GM19467 (cell line): ENCODE results near the gene SPARC.
A peak's percentile ranks its signal among the peaks of the same experiment; 100 is the strongest.
"Not testable (repeated sequence)": the region's sequence is repeated elsewhere in the genome, so short reads cannot be mapped to it uniquely, and the experiment has no call there.

Experiments used
- ATAC-seq: cut with Tn5 transposase; IDR thresholded peaks from one replicate; pipeline ENCODE4 v1.9.1; 2021; ENCODE audit warnings: mild to moderate bottlenecking, moderate library complexity; ENCODE audit not compliant: unreplicated experiment

Gene SPARC

DNA sequence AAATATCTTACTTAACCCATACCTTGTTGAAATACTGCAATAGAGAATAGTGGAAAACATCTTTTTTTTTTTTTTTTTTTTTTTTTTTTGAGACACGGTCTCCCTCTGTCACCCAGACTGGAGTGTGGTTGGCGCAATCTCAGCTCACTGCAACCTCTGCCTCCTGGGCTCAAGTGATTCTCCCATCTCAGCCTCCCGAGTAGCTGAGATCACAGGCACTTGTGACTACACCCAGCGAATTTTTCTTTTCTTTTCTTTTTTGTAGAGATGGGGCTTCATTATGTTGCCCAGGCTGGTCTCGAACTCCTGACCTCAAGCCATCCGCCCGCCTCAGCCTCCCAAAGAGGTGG lies 6.6 kb downstream of the SPARC start:
- not testable (repeated sequence) for ATAC-seq

DNA sequence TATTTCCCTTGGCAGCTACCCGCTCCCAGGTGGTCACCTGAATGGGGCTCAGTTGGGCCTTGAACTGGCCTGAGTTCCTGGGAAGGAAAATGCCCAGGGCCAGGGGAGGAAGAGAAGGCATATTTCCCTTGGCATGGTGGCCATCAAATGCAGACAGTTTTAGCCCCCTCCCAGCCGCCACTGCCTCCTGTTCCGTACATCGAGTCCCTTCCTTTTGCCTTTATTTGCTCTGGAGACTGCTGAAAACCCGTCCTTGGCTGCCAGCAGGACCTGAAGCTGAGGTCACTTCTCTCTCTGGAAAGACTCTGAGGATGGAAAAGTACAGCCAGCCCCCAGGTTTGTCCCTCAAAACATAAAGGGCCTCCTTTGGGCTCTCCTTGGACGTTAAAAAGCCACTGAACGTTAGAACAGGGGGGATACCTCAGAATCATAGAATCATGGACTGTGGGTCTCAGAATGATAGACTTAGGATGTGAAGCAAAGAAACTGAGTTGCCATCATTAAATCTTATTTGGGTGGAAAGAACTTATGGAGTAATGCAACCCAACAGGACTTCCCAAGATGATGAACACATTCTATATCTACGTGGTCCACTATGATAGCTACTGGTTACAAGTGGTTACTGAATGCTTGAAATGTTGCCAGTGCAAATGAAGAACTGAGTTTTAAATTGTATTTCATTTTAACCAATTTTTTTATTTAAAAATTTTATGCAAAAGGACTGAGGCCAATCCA lies 7.1 kb downstream of the SPARC start:
- no peak for ATAC-seq

DNA sequence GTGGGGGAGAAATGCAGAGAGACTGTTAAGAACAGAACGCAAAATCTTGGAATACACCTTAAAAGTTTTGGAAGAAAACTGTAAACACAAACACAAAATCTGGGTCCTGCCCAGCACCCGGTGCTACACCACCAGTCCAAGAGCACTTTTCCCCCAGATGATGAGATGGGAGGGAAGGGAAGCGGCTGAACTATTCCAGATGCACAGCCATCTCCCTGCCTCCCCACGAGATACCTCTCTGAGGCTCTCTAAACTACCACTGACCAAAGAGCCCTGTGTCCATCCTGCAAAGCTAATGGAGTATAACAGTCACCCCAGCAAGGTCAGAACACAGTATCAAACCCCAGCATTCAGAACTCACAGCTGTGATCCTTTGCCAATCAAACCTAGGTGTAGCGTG lies 8.0 kb downstream of the SPARC start:
- ATAC-seq = no peak

DNA sequence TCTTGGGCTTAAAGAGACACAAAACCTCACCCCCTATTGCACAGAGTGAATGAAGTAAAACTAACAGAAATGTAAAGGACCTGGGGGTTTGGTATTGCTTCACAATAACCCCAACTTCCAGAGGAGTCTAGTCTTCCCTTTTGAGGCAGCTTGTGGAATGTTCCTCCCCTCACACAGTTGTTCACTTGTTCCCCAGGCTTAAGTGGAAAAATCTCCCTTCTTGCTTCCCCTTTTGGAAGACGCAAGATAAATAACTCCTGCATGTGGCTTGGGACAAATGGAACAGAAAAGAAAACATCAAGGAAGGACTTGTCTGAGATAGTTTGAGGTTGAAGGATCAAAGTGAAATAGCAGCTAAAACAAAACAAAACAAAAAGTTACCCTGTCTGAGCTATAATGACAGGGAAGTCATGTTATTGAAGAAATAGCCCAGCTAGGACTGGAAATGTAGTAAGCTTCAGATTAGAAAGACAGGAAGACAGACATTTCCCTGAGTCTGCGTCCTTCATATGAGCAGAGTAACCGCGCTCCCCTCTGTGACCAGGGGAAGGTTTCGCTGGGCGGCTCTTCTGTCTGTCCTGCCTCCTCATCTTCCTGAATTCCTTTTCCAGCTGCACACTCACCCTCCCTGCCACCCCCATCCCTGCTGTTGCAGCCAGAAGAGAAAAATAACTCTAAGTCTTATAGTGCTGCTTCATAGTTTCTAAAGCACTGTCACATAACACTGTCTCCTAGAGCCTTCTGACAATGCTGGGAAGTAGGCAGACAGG lies 8.8 kb downstream of the SPARC start:
- no peak for ATAC-seq

DNA sequence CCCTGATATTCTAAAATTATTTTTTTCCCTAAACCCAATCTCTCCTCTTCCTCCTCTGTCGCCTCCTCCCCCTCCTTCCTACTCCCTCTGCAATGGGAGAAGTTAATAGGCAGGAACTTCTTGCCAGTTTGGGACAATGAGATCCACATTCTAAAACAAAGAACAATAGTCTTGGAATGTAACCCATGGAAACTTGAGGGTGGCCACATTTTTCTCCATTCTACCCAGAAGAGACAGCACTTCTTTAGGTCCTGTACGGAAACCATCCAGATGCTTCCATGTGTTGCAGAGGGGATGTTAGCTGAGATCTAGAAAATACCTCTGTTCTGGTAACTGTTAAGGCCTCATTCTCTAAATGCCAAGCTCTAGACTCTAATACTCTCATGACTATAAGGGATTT lies 10.0 kb downstream of the SPARC start:
- no peak for ATAC-seq

DNA sequence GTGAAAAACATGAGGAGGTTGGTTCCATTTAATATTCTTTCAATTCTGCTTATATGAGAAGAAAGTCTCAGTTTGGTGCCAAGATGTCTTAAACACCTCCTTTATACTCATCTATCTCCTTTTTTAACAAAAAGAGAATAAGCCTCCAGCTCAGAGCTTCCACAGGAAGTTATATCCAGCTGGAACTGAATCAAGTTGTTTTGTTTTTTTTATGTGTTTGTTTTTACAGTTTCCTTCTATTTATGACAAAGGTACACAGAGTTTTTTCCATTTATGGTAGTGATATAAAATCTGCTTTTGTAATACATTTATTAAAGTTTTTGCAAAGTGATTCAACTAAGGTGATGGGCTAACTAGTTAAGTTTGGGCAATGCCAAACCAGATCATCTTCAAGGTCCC lies 10.4 kb downstream of the SPARC start:
- ATAC-seq = no peak

DNA sequence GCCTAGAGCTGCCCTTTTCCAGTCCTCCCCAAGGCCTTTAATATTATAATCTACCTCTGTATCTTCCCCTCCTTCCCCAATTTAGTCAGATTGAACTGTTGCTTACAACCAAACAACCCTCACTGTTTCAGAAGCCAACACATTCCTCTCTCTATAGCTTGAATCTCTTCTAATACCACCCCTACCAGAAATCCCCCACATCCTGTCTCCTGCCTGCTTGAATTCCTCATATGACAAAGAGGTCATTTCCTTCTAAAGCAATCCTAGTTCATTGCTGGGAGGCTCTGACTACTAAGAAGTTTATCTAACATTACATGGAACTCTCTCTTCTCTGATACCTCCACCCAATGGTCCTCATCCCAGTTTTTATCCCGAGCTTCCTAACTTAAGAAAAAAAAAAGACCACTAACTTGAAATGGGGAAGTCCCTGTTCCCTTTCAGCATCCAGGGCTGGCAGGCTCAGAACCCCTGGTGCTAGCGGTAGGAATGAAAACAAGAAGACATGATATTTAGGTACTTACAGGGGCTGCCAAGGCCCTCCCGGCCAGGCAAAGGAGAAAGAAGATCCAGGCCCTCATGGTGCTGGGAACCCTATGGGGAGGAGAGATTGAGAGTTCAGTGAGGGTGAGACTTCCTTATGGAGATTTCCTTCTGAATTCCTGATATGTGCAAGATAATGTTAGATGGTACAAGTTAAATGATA lies 11.0 kb downstream of the SPARC start:
- ATAC-seq = no peak

DNA sequence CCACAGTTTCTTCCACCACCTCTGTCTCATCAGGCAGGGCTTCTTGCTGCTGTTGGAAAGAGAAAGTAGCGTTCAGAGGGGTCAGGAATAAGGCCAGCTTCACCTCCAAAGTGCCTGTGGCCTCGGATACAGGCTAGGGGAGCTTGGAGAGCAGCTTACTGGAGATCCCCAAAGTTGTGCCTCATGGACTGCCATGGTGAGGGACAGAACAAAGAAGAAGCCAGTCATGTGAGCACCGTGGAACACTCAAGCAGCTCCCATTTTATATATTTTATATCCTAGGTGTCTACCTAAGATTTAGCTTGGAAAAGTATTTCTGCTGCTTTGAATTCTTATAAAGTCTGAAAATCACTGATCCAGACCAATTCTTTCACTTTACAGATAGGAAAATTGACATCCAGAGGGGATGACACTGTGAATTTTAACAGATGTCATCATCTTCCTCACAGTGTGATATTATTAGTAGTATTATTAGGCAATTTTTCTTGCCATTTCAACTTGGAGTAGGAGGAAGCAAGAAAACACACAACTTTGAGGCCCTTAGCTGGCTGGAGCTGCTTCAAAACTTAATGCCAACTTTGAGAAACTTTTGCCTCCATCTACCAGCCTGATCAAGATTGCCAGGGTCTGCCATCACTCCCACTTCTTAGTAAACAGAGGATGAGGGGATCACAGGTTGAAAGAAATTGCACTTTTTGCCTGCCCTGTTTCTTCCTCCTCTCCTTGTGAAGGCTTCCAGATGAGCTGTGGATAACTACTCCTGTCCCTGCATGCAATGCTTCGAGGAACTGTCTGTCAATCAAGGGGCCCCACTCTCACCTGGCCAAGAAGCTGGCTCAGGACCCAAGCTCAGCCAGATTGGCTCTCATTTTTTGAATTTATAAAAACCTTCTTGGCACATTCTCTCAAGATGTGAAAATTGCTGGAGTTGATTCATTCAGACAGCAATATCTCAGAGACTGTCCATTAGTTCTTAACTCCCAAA lies 11.8 kb downstream of the SPARC start:
- ATAC-seq = no peak

DNA sequence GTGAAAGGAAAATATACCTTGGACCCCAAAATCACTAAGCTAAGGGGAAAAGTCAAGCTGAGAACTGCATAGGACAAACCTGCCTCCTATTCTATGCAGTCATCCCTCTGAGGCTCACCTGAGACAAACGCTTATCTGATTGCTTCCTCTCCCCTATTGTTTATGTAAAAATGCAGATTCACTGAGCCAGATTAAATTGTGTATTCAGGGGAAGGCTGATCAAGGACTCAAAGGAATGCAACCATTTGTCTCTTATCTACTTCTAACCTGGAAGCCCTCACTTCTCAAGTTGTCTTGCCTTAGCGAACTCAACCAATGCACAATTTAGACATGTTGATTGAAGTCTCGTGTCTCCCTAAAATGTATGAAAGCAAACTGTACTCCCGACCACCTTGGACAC lies 13.3 kb downstream of the SPARC start:
- ATAC-seq = no peak

DNA sequence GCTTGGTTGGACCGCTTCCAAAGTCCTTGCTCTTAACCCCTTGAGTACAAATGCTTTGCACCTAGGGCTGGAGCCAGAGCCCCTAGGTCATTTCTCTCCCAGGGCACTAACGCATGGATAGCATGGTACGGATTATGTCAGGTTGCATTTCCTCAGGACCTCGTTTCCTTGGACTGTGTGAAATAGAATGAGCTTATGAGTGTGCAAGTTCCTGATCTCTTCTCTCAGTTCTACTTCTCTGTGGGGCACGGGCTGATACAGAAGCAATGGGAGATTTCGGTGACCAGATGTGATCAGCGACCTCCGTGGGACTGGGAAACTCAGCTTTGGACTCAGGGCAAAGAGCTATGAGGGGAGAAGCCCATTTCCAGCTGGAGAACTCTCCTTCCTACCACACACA lies 14.2 kb downstream of the SPARC start:
- no peak for ATAC-seq

DNA sequence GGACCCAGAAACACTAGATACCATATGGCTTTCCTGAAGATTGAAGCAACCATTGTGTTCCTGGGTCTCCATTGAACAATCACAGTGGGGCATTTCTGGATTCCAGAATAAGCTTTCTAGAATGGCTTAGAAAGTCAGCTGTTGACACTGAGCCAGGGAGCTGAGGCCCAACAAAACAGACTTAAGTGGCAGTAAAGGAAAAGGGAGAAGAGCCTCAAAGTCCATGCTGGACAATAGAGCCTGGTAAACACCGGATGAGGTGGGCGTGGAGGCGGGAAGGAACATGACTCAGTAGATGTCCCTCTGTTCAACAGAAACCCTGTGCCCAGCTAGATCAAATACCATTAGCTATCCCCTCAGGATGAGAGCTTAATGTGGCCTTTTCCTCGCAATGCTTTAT lies 14.8 kb downstream of the SPARC start:
- no peak for ATAC-seq

DNA sequence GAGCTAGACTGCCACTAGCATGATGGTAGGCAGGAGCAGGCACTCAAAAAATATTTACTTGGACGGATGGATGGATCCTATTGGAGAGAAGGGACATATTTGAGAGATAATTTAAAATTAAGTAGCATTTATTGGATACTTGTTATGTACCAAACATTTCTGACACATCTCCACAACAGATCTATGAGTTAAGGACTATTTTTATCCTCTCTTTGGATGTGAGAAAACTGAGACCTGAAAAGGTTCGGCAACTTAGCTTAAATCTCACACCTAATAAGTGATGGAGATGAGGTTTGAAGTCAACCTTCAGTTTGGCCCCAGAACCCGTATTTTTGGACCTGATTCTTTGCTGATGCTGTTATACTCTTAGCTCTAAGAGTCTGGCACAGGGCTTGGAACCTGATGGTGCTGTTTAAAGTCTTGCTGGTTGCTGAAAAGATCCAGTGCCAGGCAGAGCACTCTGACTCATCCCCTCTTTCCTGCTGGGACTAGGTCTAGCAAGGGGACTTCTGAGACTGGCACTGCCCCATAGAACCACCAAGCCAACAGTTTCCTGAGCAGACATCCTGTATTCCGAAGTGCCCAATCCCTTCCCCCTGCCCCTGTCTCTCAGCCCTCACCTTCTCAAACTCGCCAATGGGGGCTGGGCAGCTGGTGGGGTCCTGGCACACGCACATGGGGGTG lies 15.6 kb downstream of the SPARC start:
- no peak for ATAC-seq

DNA sequence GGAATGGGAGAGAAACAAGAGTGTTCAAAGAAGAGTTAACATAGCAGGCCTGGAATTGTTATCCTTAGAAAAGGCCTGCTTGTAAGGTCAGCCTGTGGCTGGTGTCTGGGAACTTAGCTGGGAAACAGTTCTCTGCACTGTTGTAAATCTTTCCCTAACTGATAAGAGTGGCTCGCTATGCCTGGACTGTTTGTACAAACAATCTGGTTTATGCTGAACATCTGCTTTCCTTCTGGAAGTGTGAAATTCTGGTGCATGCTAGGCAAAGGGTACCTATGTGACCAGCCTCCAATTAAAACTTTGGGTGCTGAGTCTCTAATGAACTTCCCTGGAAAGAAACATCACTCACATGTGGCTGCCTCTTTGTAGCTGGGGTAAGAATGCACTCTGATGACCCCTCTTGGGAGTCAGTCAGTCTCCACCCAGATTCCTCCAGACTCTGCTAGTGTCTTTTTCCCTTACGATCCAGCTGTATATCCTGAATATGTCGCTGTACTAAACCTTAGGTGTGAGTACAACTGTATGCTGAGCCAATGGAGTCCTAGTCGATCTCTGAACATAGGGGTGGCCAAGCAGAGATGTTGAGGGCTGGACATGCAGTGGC lies 16.5 kb downstream of the SPARC start:
- no peak for ATAC-seq

DNA sequence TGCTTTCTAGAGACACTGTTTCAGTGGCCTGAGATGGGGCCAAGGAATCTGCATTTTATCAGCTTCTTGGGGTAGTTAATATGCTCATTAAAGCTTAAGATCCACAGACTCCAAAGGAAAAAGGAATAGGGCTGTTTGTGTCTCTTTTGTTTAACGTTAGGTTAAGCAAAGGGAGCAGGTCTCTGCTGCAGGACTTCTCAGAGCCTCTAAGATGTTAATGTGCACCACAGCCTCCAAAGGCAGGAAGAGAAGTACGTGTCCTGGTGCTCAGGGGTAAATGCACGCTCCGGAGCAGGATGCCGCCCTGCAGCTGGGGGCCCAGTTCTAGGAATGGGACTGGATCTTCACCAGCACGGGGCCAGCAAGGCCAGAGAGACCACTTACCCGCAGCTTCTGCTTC lies 19.6 kb downstream of the SPARC start:
- ATAC-seq = no peak

DNA sequence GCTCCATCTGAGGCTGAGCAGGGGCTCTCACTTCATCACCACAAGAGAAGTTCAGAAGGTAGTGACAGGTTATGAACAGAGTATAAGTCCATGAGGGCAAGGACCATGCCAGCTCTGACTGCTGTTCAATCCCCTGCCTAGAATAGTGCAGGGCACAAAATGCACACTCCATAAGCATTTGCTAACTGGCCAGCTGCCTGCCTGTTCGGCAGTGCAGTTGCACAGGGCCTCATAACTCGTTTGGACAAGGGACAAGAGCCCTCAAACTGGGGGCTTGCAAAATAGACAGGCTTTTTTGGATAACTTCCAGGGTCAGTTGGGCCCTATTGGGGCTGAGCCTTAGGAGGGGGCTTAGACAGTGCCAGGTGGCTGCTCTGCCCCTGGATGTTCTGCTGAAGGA lies 21.1 kb downstream of the SPARC start:
- ATAC-seq = no peak

DNA sequence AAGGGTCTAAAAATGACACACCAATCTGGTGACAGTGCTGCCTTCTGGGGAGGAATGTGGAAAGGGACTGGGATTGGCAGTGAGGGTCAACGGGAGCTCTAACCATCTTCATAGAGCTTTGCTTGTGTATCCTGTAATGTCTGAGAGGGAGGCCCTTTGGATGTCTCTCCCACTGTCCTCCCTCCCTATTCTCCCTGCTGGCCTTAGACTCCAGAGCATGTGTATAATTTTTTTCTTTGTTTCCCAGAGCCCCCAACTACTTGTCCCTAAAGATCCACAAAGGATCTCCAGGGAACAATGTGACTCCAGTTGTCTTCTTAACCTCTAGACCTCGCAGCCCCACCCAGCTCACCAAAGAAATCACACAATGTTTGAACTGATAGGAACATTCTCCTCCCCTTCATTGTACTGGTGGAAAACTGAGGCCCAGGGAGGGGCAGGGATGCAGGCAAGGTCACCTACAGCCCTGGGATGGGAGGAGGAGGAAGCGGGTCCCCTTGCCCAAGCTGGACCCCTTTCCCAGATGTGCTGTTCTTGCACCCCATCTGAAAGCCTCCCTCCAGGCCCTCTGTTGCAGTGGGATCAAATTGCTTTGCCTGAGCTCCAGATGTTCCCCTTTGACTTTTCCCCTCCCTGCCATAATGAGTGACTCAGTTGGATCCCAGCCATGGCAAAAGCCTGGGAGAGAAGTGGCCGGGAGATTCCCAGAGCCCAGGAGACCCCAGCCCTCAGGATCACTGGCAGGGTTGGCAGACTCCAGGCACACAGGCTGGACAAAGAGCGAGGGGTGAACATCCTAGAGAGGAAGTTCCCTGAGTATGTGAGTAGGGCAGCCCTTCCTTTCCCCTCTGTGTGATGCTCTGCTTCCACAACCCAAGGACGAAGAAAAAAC lies 21.8 kb downstream of the SPARC start:
- ATAC-seq = no peak

DNA sequence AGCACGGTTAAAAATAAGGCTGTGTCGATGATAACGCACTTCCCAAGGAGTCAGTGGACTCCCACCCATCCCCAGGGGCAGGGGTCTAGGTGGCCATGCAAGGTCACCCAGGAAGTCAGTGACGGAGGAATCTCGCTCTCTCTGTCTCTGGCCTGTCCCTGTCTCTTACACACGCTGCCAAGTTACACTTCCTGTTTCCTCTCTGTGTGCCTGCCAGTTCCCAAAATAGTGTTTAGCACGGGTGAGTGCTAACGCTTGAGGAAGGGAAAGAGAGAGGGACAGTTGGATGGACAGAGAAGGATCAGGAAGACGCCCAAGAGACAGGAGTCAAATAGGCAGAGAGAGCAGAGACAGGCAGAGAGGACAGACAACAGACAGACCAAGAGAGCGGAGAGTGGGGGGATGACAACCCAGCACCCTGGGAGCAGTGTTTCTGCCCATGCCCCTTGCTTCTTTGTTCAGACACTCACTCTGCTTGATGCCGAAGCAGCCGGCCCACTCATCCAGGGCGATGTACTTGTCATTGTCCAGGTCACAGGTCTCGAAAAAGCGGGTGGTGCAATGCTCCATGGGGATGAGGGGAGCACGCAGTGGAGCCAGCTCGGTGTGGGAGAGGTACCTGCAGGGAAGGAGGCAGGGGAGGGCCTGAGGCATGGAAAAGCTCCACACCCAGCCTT lies 23.0 kb downstream of the SPARC start:
- ATAC-seq = no peak

DNA sequence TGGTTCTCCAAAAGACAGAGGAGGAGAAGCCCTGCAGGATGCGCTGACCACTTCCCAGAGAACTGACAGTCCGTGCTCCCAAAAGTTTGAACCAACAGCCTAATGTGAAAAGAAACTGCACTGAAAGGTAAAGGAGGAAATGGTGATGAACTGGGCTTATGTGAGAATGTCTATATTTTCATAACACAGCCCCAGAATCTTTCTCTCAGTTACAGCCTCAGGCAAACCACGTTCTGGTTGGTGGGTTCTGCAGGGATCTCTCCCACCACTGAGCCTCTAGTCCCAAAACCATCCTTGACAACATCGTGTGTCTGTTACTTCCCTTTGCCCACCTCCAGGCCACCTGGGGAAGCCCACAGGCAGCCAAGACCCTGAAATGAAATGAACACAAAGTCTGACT lies 23.9 kb downstream of the SPARC start:
- peak; percentile 26 for ATAC-seq
